Gastroesophageal sphincter (tissue), 2 donors: ENCODE measurements around the gene HDDC3.

Experiments
- POLR2A ChIP-seq, 2 donors: fragments of 450-650 bp; IDR thresholded peaks; one replicate each; pipeline ENCODE4 v1.6.1; 2017; ENCODE audit warnings: antibody characterized with exemption in 2 of 2, mild to moderate bottlenecking in 2 of 2, moderate library complexity in 1 of 2
- POLR2AphosphoS5 ChIP-seq: sonication (generic); formaldehyde crosslinking; IDR thresholded peaks from one replicate; pipeline ENCODE4 v1.6.1; 2017; ENCODE audit warnings: antibody characterized with exemption

GRCh38 chr15:90902040-90902839, 30.1 kb downstream of the HDDC3 start:
- peak; percentile 51 for TF ChIP-seq POLR2AphosphoS5
- TF ChIP-seq POLR2A (IDR thresholded peaks at IDR 0.05), result peak; percentile 60 to 69
